Measurements from ENCODE around the gene WNT7B.

WNT7B gene

DNA sequence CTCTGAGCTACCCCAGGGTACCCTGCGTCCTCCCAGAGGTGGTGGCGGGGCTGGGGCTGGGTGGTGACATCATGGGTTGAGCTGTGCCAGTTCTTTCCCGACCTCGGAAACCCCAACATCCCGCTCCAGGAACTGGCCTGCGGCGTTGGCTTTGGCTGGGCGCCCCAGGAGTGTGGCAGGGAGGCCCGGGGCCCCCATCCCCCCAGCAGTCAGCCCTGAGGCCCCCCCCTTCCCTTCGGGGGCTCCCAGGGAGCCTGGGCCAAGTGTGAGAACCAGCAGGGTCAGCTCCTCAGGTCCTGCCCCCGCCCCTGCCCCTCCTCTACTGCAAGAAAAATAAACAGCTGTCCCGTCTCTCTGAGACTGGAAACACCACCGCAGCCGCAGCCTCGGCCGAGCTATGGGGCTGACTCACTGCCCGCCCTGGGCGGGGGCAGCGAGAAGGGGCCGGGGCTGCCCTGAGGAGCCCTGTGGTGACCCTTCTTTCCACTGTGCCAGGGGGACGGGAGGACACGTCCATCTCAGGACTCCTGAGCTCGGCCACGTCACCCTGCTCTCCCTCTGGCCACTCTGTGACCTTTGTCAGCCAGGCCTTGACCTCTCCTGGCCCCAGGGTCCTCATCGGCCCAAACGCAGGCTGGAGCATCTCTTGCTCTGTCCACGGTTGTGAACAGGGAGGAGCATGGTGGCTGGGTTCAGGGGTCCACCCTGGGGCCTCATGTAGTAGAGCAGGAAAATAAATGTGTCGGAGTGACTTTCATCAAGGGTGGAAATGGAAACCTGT is 73.4 kb downstream of the WNT7B start:
- DNase-seq, result no peak

DNA sequence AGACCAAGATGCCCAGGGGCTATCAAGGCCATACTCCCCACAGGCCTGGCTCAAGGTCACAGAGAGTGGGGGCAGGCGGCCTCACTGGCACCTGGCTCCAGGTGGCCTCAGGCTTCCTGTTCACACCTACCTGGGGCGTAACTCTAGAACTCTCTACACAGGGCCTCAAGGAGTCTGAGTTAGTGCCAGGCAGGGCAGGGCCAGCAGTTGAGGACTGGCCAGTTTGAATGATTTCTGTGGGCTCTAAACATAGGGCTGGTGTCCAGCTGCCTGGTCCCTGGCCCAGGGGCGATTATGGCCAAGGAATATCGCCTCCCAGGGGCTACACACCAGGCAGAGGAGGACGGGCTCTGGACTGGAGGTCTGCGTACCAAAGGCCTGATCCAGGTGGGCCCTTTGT is 79.2 kb downstream of the WNT7B start:
- no peak for DNase-seq

DNA sequence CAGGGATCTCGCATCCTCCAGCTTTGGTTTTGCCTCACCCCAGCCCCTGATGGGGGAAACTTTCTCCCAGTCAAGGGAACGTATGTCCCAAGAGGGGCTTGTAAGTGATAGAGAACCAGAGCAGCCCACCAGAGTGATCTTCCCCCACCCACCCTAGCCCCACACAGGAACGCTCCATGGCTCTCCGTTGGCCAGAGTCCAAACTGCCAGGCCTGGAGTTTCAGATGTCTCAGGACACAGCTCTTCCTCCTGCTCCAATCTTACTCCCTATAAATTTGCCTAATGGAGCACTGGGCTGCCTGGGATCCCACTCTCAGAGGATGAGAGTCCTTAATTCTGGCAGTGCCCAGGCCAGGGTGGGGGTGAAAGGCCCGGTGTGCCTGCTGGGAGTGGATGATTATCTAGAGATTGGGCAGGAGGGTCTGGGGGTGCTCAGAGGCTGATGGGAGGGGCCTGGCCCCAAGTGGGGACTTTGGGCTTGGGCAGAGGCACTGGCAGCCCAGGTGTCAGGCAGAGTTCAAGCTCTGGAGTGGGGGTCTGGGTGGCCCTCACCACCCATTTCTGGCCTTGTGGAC is 79.9 kb downstream of the WNT7B start:
- no peak for DNase-seq

DNA sequence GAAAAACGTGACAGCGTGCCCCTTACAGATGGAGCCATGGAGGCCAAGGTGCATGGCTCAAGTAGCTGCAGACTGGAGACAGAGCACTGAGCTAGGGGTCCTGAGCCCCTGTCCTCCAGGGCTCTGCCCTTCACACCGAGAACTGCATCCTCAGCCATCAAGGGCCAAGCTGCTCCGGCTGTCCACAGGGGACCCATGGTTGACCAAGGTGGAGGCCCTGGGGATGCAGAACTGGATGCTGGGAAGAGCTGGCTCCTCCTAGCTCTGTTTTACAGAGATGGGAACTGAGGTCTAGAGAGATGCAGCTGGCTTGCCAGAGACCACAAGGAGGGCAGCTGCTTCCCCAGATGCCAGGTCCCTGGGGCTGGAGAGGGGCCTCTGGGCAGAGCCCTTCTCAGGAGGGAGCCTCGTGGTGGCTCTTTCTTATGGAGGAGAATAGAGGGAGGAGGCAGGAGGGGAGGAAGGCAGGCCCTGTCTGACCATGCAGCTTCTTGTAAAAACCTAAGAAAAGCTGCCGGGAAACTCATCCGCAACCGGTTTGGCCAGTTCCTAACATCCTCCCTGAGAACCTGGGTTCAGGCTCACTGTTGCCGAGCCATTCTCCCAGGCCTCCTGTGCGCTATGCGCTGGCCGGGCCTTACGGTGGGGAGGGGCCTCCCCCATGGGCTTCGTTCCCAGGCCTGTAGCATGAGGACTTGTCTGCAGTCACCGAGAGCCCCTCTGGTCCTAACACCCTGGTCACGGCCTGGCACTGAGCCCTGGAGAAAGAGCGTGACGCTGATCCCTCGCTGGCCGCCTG is 80.6 kb downstream of the WNT7B start:
- peak; percentile 36 for DNase-seq

DNA sequence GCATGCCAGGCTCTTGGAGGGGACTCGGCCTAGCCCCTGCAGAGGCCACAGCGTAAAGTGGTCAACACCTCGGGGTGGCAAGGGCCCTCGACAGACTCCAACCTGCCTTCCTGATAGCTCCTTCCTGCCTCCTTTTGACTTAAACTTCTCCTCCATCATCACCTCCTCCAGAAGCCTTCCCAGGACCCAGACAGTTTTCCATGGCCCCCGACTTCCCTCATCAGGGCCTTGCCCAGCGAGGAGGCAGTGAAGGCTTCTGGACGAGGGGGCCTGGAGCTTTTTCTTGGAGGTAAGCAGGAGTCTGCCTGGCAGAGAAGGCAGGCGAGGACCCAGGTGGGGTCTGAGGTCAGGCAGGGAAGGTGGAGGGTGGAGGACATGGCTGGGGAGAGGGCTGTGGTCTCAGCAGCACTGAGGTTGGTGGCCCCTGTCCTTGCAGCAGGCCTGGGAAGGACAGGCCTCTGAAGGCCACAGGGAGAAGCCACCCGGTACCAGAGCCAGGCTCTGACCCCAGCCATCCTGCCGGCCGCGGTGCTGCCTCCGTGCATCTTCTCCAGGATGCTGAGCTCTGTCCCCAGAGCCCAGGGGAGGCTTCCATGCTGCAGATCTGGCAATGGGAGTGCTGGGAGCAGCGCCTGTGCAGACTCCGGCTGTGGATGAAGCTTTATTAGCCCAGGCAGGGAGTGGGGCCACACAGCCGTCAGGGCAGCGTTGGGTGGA is 81.4 kb downstream of the WNT7B start:
- no peak for DNase-seq

DNA sequence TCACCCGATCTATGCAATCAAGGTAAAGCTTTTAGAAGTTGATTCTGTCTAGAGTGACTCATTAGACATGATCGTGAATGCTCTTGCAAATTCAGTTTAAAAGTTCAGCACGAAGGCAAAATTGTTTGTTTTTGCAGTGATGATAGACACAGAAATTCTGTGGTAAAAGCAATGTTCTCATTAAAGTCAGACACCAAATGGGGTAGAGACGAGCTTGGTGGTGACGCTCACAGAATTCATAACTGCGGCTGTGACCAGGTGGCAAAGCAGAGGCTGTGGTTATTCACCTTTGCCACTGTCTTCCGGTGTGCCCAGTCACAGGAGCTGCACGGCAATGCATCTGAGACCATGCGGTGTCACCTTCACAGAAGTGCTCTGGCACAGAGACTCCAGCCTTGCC is 83.4 kb downstream of the WNT7B start:
- DNase-seq, result no peak

DNA sequence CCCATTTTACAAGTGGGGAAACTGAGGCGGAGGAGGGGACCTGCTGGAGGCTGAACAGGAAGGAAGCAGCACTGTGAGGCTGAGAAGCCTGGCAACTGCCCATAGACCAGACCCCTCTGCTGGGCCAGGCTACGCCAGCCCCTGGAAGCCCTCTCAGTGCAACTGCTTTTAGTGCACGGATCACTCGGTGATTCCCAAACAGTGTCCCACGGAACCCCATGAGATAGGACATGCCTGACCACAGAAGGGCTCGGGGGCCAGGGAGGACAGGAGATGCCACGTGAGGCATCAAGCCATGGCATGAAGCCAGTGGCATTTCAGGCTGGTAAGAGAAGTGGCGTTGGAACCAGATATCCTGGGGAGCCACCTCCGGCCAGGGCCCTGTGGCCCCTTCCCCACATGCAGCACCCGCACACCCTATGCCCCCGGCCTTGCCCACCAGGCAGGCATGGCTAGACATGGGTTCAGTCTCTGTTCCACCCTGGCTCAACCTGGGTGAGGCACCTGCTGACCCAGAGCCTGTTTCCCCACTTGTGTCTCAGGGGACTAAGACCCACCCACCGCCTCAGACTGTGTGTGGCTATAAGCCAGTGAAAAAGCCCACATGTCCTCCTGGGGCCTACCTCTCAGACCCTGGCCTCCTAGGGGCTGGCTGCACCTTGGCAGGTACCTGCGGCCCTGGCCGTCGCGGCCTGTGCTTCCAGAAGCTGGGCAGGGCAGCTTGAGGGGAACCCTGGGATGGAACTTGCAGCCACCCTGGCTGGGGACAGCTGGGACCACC is 84.1 kb downstream of the WNT7B start:
- DNase-seq, result no peak

DNA sequence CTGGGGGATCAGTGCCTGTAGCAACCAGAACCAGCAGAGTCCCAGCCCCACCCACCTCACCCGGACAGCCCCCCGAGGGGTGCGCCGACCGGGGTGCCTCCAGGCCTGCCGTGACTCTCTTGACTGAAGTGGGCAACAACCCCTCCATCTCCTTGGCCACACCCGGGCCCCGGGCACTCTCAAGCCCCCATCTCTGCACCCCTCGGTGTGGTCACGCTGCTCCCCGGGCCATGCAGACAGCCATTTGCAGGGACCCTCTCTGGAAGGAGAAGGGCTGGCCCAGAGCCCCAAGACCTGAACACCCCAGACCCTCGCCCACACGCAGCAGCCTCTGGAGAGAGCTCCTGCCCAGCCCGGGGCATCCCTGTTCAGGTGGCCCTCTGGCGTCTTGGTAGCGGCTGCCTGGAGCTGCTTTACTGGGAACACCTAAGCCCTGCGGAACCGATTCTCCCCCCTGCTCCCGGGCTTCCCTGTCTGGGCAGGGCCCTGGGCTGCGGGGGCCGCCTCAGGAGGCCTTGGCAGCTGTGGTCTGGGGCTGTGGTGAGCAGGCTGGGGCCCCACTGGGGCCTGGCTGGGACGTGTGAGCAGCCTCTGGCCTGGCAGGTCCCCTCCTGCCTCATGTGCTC is 84.9 kb downstream of the WNT7B start:
- no peak for DNase-seq

DNA sequence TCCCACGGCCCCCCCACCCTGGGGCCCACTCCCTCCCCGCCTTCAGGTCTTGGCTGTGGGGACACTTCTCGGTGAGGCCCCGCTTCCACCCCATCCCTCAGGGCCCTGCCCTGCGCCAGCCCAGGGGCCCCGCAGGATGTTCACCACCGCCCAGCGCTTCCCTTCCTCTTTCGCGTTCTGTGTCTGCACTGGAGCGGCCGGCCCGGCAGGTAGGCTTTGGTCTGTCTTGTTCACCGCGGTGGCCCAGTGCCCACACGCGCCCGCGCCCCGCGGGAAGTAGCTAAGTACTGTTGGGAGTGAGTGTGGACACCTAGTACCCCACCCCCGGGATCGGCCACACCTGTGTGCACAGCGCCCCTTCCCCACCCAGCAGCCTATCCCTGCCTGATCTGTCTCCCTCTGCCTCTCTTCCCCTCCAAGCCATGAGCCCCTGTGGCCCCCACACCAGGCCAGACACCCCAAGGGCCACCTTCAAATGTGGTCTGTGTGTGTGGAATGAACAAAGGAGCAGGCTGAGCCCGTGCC is 85.4 kb downstream of the WNT7B start:
- DNase-seq, result no peak

DNA sequence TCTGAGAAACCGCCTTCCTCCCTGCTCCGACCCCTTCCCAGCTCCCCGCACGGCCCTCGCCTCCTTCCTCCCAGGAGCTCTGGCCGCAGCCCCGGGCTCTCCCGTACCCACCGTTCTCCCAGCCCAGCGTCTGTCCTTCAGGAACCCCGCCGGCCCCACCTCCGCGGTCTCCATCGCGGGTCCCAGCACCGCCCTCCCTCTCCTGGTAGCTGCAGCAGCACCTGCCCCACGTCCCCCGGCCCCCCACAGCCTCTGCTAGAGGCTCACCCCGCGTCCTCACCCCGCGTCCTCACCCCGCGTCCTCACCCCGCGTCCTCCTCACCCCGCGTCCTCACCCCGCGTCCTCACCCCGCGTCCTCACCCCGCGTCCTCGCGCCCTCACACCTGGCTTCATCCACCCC is 85.9 kb downstream of the WNT7B start:
- no peak for DNase-seq

DNA sequence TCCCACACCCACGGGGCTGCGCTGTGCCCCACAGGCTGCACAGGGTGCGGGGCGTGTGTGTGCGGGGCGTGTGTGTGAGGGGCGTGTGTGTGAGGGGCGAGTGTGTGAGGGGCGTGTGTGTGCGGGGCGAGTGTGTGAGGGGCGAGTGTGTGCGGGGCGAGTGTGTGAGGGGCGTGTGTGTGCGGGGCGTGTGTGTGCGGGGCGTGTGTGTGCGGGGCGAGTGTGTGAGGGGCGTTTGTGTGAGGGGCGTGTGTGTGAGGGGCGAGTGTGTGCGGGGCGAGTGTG is 86.7 kb downstream of the WNT7B start:
- DNase-seq, result no peak

DNA sequence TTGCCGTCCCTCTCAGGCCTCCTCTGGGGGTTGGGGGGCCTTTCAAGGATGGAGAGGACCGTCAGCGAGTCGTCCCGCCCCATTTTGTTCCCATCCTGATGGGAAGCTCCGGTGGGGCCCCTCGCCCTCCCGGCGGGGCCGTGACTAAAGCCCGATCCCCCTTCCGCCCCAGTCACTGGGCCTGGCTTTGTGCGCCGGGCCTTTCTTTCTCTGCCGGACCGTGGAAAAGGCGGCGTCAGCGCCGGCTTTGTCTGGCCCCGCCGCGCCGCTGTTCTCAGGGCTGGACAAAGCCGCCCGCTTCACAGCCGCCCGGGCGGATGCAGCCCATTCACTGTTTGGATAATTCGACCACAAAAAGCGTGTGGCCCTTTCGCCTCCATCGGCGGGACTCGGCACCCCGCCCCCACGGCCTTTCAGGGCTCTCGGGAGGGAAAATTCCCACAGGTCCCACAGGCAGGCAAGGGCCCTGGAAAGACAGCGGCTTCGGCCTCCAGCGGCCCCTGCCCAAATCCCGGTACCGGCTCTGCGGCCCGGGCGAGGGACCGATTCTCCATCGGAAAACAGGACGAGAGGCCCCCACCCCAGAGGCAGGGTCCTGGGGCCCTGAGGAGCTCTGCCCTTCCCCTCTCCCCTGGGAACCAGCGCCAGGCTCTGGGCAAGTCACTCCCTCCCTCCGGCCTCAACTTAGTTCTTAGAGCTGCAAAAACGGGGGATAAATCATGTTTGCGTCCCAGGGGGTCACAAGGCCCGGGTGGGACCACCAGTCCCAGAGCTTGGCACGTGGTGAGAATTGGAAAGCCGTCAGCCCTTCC is 87.2 kb downstream of the WNT7B start:
- no peak for DNase-seq

DNA sequence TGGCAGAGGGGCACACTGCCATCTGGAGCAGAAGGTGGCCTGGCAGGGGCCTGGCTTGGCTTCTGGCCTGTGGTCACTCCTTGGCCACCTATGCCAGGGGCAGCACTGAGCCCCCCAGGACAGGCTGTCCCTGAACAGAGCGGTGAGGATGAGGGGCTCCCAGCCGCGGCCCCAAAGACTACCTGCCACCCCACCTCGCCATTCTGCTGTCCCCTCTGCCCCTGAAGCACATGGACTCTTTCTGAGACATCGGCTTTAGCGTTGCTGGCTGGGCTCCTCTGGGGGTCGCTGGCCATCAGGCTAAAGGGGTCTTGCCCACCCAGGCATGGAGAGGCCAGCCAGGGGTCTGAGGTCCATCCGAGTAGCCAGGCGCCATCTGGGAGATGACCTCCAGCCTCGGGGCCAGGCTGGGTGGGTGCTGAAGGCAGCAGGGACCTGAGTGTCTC is 87.8 kb downstream of the WNT7B start:
- DNase-seq, result no peak

DNA sequence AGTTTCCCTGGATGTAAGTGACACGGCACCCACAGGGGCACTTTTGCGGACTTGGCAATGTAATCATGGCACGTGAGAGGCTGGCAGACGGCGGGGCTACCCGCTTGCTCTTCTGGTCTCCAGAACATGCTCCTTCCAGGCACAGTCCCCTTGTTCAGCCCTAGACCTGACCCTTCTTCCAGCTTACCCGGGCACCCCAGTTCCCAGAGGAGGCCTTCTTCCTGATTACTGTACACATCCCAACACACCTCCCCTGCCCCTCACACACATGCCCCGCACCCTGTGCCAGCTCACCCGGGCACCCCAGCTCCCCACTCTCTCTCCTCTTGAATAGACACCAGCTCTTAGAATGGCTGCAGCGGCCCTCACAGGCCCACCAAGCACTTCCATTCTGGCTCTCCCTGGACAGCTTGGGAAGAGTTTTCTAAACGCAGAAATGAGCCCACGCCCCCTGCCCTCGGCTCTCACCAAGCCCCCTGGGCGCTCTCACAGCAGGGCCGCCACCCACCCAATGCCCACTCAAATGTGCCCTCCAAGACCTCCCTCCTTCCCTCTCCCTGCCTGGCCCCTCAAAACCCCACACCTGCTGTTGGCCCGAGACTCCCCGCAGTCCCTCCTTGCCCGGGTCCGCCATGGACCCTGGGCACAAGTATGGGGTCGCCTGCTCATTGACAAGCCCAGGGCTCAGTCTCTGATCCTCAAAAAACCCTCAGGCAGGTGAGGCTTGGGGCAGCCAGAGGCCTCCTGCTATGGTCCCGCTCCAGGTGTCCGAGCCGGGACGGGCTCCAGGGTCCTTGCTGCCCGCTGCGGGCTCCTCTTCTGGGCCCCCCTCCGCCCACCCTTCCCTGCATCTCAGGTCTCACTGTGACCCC is 88.5 kb downstream of the WNT7B start:
- DNase-seq, result no peak

DNA sequence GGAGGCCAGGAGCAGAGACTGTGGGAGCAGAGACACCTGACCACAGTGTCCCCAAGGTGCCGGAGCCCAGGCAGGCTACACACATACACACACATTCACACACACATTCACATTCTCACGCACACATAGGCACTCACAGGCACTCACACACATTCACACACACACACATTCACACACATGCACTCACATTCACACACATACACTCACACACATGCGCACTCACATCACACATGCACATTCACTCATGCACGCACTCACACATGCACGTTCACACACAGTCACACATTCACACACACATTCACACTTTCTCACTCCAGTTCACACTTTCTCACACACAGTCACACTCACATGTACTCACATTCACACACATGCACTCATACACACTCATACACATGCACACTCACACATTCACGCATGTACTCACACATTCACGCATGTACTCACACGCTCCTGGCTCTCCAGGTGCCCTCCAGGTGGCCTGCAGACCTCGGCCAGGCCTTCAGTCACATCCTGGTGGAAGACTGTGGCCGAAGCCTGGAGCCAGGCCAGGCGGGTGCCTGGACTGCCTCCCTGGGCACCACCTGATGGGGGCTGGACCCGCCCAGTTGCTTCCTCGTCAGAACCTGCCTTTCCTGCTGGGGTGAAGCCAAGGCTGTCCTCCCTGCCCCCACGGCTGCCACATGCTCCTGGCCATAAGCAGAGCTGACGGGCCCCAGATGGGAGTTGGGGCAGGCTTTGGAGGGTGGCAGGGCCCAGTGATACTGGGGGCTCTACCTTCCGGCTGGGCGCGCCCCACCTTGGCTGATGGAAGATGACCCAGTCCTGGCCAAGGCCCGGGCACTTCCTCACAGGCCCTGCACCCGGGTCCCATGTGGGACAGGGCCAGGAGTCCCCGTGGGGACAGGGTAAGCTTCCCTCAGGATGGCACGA is 89.5 kb downstream of the WNT7B start:
- no peak for DNase-seq

DNA sequence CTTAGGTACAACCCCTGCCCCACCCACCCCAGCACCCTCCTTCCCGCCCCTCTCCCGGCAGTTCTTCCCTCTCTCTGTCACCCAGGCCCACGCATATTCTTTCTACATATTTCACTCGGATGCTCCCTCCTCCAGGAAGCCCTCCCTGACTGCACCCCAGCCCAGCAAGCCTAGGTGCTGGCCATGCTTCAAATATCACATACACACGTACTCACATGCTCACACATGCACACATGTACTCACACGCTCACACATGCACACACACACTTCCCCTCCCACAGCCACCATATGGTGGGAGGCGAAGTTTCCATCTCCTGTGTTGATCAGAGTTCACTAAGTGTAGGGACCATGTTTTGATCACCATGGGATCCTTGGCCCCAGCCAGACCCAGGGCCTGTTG is 90.4 kb downstream of the WNT7B start:
- DNase-seq, result no peak

DNA sequence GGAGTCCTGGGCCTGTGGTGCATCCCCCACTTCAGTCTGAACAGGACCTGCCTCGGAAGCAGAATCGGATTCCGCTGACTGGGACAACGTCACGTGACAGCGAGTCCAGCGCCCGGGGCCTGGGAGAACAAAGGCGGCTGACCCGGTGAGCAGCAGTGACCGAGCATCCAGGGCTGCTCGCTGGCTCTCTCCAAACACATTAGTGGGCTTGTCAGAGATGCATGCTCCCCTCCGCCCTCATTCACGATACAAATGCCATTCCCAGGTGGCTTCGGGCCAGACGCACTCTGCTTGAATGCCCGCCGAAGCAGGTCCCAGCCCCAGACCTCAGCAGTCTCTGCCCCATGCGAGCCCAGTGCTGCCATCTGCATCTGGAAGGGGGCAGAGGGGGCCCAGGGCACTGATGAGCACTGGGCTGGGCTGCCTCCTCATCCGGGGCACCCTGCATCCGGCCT is 91.0 kb downstream of the WNT7B start:
- no peak for DNase-seq

DNA sequence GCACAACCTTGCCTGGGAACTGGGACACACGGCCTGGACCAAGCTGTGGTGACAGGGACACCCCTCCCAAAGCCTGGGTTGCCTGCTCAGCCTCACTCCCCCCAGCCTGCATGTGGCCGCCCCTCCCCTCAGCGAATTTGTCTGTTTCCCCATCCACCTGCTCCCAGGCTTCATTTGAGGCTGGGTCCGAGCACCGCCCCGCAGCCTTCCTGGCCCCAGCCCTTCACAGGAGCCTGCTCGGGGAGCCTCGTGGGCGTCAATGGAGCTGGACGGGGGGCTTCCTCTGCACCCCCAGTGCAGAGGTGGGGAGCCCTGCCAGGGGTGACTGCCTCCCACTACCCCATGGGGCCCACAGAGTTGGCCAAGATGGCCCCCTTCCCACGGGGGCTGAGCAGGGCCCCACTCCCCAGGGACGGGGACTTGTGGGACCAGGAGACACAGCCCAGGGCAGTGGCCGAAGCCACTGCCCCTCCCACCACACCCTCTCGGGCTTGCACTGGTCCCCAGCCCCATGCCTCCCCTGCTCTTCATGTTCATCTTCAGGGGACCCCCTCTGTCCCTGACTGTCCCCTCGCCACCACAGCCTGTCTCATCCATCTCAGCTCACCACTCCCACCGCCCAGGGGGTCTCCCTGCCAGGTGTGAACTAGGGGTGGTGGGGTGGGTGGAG is 91.7 kb downstream of the WNT7B start:
- DNase-seq, result no peak

Measured in NCI-H1105 treated with DMSO at 0.1 percent for 48 hours (cell line).